D341Med (cell line): ENCODE measurements around the gene MTUS2.

ENCODE experiments used
- DNase-seq: peaks from one replicate; pipeline ENCODE4 v3.0.0; 2012; ENCODE audit warnings: low spot score

Gene MTUS2

DNA sequence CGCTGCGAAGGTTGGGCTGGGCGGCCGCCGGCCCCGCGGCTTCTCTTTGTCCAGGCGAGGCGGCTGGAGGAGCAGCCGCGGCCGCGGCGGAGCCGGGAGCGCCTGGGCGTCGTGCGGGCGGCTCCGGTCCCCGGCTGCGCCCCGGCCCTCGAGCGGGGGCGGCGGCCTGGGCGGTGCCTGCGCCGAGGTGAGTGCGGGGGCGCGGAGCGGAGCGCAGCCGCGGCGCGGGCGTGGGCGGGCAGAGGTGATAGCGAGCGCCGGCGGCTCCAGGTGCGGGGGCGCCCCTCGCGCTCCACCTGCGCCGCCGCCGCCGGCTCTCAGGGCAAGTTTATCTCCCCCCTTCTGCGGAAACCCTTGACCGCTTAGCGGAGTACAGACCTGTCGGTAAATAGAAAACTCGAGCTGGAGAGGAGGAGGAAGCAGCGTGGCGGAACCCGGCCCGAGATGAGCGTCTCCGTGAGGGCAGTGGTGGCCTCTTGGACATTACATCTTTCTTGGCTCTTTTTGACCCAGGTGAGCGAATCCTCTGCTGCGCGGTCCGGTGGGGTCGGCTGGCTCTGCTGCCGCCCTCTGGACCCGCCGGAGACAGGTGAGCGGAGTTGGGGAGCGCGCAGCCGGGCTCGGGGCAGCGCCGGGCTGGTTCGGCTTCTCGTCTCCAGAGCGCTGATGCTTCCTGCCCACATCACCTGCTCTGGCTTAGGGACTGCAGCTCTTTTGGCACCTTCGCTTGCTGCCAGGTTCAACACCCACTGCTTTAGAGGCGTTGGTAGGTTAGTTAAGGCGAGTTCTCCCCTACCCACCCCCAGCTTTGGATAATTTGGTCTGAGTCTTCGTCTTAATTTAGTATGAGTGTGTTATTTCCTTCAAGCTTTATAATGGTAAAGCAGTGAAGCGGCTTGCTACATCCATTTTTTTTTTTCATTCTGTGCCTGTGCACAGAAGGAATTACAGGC, at the start of gene MTUS2:
MTUS2 (plus strand) TSS at position 241 of the 953 bp plus-strand sequence.
- peak; percentile 44 for DNase-seq

DNA sequence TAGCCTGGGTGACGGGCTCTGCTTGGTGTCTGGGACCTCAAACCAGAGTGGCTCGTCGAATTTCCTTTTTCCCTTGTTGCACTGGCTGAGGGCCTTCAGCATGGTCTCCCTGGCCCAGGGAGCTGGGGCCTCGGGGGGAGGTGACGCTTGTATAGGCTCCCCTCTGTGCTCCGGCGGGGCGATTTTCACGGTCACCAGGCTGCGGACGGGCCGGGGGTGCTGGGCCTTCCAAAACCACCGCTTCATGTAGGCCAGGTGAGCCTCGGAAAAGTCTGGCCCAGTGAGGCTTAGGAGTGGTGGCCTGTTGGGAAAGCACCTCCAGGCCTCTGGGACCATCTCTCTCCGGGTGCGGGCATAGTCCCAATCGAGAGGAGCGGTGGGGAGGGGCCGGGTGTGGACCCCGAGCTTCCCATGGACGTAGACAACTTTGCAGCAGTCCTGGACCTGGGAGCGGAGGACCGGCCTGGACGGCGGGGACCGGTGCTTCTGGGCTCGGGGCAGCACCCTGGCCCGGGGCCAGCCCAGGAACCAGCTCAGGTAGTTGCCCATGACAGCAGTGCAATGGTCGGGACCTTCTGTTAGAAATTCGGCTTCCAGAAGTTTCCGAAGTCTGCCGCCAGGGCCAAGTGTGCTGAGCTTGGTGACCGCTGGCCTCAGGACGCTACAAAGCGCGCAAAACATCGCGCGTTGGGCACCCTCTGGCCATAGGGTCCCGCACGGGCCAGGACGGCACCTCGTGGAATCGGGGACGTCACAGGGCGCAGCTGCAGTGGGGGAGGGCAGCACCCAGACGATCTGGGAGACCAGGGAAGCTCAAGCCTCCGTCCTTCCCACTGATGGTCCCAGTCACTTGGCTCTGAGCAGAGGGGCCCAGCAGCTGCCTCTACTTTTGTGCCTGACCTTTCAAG, 41.6 kb upstream of the MTUS2 start:
- no peak for DNase-seq

DNA sequence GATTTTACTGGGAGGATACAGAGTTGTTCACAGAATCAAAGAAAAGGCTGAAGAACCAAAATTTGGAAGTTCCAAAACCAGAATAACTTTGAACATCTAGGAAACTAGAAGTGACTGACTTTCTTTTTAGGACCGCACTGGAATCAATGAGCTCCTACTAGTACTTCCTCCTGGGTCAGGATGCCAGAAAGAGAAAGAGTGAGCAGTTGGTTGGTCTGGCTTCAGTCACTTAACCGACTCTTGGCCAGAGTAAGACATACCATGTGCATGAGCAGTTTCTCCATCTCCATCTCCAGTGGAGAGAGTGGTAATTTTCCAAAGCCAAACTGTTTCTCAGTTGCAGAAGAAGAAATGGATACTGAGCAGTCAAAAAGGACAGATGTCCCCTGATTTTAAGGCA, 27.1 kb upstream of the MTUS2 start:
- DNase-seq = no peak

- no peak for DNase-seq
These were observed 25.7 kb upstream of the MTUS2 start for GRCh38 chr13:28794396-28794795.

- DNase-seq = no peak
These were observed 23.2 kb upstream of the MTUS2 start for GRCh38 chr13:28796938-28797257.

- peak; percentile 46 for DNase-seq
These were observed 14.8 kb upstream of the MTUS2 start for GRCh38 chr13:28805193-28805819.

DNA sequence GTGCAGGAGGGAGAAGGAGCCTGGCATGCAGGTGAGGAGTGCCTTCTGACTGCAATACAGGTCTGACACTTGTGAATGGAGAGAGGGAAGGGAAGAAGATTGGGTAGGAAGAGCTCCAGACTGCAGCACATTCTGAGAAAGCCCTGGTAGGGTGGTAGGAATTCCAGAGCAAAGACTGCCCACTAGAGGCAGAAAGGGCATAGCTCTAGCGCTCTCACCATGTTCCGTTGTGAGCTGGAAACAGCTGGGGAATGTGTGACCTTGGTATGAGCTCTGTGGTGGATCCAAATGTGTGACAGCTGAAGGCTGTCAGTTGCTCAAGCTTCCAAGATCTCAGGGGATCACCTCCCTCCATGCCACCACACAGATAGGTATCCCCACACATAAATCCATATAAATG, 2.9 kb upstream of the MTUS2 start:
- DNase-seq = no peak

DNA sequence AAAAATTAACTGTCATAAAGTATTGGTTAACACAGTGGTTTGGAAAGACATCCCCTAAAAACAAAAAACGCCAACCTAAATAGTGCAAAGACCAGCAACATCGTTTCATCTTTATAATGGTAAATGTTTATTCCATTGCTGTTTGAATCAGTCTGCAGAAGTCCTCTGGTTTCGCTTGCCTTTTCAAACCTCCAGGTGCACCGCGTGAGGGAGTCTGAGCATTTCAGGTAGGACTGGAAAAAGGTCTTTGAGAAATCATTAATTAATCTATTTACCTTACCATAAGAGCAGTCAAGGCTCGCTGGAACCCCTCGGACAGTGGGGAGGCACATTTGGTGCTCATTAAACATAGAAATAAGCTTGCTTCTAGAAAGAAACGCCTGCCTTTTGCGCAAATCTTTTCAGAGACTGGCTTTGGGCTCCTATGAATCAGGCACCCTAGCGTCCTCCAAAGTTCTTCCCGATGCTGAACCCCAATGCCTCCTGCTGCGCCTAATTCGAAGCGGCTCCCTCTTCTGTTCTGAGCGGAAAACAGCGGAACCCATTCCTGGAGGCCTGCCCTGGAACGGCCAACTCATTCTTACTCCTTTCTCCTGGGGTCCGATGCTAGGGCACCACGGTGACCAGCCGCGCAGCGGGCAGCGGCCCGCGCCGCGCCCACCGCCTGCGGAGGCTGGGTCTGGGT, 951 bp upstream of the MTUS2 start:
- DNase-seq = no peak

DNA sequence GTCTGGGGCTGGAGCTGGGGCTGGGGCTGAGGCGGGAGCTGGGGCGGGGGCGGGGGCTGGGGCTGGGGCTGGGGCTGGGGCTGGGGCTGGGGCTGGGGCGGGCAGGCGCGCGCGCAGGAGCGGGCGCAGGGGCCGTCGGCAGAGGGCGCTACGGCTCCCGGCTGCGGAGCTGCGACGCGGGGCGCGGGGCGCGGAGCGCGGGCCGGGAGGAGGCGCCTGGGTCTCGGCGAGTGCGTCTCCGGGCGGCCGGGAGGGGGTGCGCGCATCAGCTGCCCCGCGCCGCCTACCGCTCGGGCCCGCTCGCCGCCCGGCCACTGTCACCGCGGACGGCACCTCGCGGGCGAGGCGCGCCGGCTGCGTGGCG, 422 bp upstream of the MTUS2 start:
- peak; percentile 90 for DNase-seq

GRCh38 chr13:28822151-28822550, 2.0 kb downstream of the MTUS2 start:
- no peak for DNase-seq

DNA sequence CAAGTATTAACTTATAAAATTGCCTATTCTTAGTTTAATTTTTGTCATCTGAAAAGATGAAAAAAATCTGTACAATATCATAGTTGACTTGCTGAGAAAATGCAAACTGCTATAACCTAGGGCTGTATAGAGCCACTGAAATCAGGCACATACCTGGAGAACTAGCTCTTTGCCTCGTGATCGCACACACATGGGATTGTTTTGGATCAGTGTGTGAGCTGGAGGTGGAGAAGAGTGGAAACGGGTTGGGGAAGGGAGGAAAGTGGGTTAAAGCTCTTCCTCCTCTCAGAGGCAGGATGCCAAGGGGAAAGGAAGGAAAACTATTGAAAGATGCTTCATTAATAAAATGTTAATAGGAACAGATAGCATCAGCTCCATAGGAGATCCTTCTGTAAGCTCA, 2.7 kb downstream of the MTUS2 start:
- no peak for DNase-seq

DNA sequence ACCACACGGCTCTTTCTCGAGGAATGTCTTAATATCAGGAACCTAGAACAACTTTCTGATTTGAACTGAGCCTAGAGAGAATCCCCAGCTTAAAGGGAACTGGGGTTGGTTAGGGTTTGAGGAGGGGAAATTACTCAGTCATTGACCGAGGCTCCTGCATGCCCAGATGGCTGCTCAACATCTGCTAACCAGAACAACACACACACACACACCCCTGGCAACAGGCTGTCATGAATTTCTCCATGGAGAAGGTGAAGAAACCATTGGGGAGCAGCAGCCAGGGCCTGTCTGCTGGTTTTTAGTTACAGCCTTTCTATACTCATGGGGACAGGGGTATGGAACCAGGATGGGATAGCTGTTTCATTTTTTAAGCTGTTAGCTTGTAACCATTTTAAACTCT, 5.2 kb downstream of the MTUS2 start:
- no peak for DNase-seq

DNA sequence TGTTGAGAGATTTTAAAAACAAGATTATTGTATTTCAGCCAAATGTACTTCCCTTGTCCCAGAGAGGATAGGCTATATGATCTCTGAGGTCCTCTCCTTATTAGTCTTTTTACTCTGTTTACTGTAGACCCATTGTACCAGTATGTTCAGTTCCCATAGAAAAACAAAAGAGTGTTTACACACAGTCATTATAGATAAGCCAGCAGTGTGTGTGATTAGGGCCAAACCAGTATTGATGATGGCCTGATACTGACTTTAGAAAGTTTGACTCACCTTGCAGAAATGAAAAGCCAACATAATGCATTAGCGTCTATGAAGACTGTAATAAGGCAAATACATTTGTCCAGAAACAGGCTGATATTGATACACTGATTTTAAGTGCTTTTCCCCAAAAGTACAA, 6.2 kb downstream of the MTUS2 start:
- DNase-seq = no peak

GRCh38 chr13:28830580-28830979, 10.4 kb downstream of the MTUS2 start:
- DNase-seq = no peak

- no peak for DNase-seq
These were observed 11.0 kb downstream of the MTUS2 start for GRCh38 chr13:28831117-28831516.

DNA sequence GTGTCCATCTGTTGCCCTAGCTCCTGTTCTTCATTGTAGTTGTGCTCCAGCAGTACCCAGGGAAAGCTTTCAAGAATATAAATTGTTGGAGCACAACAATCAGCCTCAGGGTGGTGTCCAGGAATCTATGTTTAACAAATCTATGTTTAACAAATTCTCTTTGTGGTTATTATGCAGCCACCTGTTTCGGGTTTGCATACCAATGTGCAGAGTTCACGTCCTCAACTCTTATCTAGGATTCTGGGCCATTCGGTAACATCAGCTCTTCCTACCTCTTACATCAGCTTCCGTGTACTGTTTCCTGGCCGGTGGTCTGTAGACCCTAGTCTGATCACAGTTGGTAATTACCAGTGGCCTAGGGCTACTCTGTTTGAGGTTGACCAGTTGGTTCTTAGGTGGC, 17.0 kb downstream of the MTUS2 start:
- DNase-seq = no peak

- DNase-seq = no peak
These were observed 23.5 kb downstream of the MTUS2 start for GRCh38 chr13:28843639-28844038.

- no peak for DNase-seq
These were observed 29.3 kb downstream of the MTUS2 start for GRCh38 chr13:28849441-28849840.

- DNase-seq = no peak
These were observed 30.1 kb downstream of the MTUS2 start for GRCh38 chr13:28850226-28850625.

GRCh38 chr13:28851422-28851821, 31.3 kb downstream of the MTUS2 start:
- DNase-seq = no peak

GRCh38 chr13:28854657-28855056, 34.5 kb downstream of the MTUS2 start:
- no peak for DNase-seq

DNA sequence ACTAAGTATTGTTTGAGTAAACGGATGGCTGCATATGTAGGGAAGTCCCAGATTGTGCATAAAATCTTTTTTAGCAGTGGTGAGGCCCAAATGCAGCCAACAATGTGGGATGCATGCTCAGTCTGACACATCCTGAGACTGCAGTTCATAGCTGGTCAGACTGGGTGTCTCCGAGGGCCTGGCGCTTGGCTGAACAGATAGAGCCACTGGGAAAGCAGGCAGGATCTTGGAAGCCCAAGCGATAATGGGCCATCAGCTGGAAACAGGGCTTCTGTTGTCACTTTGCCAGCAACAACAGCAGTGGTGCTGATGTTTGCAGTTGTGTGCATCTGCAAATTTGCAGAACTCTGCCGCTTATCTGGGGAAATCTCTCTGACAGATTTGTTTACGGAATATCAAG, 36.1 kb downstream of the MTUS2 start:
- DNase-seq = no peak
